K562 treated with DMSO at 1 percent for 48 hours (cell line): ENCODE results near the gene HPCAL1. TPM values are rescaled to one million over a fixed set of nuclear protein-coding genes. Genes with fewer than 3 reads are reported as not detected.

Source experiments
- total RNA-seq: library from RNA; unstranded; fragments of 300-600 nt; gene quantifications from 2 replicates; pipeline ENCODE4 v1.2.3, GENCODE V29; 2022; ENCODE audit warnings: low replicate concordance; ENCODE audit errors: extremely low read depth

HPCAL1 gene
- not detected in 2 replicates for total RNA-seq

DNA sequence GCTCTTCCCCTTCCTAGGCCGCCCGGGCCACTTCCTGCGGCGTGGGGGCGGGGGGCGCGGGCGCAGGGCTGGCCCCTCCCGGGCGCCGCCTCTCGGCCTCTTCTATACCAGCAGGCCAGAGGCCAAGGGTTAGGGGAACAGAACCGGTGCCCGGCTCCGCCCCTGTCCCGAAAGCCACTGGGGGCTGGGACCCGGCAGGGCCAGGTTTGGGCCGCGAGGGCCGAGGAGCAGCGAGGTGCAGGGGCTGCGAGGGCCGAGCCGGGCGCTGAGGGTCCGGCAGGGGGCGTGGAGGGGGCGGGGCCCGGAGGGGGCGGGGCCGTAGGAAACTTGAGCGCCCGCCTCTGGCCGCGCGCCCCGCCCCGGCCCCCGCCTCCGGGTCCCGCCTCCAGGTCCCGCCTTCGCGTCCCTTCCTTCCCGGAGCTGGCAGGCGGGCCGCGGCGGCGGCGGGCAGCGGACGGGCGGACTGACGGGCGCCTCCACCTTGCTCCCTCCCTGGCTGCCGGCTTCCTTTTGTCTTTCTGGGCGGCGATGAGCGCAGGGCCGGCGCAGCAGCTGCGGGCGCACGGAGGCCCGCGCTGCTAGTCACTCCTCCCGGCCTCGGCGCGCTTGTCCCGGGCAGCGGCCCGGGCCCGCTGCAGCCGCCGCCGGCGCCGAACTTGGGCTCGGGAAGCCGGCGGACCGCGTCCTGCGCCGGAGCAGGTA, at the start of gene HPCAL1:
TSS of gene HPCAL1 (plus strand) at position 426 of the 702 bp plus-strand sequence. CDS start 116,854 bp downstream, outside the sequence.

GRCh38 chr2:10447895-10448575, 145.3 kb downstream of the HPCAL1 start, which contains the start of gene ODC1:
TSS of gene ODC1 (minus strand) at chr2:10448327. CDS start at chr2:10445032, 3,295 bp downstream.

Other genes with a start within 250 kb of the HPCAL1 start
- gene CYS1, start 222.5 kb upstream of the HPCAL1 start, total RNA-seq = not detected in 2 replicates
- gene RRM2, start 180.2 kb upstream of the HPCAL1 start, total RNA-seq = 435 TPM in 1 of 2 replicates, not detected in the other
- gene ODC1, start 145.4 kb downstream of the HPCAL1 start, total RNA-seq = not detected in 2 replicates